GM12874 (cell line): ENCODE results near the gene TTC8.

ENCODE experiments used
- TF ChIP-seq, protein P1 (sequence below): IDR thresholded peaks from 2 replicates; pipeline ENCODE4 v1.5.1; 2011; ENCODE audit warnings: low read depth, mild to moderate bottlenecking, control low read depth, low read length, moderate library complexity; ENCODE audit not compliant: insufficient read depth

TTC8 gene

DNA sequence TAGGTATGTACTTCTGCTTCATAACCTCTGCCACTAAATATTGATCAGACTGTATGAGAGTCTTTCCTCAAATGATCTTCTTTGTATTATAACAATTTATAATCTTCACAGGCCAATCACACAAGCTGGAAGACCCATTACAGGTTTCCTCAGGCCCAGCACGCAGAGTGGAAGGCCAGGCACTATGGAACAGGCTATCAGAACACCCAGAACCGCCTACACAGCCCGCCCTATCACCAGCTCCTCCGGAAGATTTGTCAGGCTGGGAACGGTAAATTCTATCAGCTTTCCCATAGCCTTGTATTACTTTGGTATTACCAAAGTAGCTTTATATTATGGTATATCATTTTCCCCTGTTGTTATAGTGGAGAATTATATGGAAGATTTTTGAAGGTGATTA is 16.5 kb downstream of the TTC8 start:
- TF ChIP-seq, protein P1, sequence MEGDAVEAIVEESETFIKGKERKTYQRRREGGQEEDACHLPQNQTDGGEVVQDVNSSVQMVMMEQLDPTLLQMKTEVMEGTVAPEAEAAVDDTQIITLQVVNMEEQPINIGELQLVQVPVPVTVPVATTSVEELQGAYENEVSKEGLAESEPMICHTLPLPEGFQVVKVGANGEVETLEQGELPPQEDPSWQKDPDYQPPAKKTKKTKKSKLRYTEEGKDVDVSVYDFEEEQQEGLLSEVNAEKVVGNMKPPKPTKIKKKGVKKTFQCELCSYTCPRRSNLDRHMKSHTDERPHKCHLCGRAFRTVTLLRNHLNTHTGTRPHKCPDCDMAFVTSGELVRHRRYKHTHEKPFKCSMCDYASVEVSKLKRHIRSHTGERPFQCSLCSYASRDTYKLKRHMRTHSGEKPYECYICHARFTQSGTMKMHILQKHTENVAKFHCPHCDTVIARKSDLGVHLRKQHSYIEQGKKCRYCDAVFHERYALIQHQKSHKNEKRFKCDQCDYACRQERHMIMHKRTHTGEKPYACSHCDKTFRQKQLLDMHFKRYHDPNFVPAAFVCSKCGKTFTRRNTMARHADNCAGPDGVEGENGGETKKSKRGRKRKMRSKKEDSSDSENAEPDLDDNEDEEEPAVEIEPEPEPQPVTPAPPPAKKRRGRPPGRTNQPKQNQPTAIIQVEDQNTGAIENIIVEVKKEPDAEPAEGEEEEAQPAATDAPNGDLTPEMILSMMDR = no peak

DNA sequence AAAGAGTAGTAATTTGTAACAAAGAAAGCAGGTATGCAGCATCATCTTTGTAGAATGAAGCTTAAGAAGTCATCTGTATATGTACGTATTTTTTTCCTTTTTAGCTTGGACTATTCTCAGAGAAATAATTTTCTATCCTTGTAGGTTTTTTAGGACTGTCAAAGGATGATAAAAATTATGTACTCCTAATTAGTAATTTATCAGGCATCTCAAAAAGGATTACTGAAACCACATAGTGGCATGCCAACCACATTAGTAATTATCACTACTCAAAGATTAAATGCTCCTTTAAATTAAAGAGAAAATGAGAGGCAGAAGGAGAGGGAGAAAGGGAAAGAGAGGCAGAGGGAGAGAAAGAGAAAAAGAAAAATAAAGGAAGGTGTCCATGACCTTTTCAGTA is 17.3 kb downstream of the TTC8 start:
- TF ChIP-seq, protein P1 = no peak

DNA sequence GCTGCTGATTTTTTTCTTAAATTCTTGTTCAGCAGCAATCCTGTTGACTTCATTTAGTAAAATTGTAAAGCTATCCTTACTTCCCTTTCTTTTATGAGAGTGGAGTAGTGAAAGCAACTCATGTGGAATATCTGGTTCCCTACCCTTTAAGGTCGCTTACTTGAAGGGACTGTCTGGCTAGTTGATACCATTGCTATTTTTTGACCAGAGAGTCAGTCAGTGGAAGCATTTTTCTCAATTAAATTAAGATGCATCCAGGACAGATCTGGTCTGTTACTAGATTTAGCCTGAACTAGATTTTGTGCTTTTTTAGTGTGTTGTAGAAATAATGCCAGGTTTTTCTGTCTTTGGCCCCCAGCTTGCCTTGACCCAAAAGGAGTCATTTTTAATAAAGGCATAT is 18.0 kb downstream of the TTC8 start:
- TF ChIP-seq, protein P1 = no peak

DNA sequence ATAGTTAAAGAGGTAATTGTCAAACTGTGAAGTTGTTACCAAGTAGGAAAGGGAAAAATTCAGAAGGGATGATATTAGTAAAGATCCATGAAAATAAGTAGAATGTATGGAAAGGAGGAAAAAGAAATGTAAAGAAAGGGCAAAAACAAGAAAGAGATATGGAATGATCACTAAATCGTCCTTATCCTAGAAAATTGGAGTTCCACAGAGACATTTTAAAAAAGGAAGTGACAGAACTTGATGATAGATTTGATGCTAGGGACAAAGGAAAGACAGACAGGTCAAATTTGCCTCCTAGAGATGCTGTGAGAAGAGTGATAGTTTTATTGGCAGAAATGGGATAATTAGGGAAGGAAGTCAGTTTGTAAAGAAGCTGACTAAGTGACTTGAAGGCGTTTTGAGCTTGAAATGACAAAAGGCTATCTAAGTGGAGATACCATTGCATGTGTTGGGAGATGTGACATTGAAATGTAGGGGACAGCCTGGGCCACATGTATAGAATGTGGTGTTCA is 20.6 kb downstream of the TTC8 start:
- TF ChIP-seq, protein P1 = no peak

DNA sequence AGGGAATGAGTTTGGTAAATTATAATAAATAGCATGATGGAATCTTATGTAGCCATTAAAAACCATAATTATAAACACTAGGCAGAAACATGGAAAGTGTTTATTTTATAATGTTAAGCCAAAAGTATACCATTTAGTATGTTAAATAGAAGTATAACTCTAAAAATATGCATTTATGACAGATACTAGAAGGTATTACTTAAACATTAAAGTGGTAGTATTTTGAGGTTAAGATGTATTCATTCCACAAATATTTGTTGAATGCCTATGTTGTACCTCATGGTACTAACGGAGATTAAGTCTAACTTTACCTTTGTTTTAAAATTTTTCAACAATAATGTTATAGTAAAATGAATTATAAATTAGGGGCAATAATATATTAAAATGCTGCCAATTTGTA is 24.1 kb downstream of the TTC8 start:
- TF ChIP-seq, protein P1 = no peak

DNA sequence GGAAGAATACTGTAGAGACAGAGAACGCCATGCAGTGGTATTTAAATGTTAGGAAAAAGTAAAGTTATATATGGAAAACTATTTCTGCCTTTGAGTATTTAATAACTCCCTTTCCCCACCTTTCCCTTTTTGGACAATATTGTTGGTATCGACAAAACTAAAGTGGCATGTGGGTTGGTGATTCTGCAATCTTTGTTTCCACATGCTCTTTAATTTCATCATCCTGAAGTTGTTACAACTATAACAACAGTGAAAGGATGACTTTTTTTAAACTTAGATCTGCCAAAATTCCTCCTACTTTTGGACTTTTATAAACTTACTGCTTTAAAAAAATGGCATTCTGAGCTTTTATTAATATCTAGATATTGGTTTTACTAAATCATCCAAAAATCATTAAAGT is 25.3 kb downstream of the TTC8 start:
- TF ChIP-seq, protein P1 = no peak

DNA sequence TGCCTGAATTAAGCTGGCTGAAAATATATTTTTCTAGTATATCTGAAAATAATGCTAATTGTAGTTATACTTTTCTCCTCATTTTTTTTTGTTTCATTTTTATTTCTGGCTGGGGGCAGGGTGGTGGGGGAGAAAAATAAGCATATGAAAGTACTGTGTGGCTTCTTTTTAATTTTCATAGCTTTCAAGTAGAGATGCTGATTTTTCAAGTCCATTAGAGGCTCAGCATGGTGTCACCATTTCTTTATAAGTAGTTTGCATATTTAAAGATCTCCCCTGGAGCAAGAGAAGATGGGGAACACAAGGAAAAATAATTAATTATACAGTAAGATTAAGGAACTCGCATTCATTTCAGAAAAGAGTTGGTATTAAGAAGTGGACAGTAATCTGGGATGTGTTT is 27.1 kb downstream of the TTC8 start:
- TF ChIP-seq, protein P1 = no peak

DNA sequence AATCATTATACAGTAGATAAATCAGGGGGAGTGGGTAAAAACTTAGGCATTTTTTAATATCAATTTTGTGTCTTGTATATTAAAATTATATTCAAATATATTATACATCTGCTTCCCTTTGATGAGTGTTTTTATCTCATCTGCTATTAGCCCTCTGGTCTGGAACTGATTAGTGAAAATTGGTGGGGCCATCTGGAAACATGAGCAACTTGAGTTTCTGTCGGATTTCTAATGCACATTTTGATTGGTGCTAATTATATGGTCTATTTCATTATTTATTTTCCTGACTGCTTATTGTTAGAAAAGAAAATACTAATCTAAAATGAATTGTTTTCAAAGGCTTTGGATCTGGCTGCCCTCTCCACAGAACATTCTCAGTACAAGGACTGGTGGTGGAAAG is 28.2 kb downstream of the TTC8 start:
- TF ChIP-seq, protein P1 = no peak
